NCI-H526 (cell line): ENCODE results near the gene ZNF341.
A peak's percentile ranks its signal among the peaks of the same experiment; 100 is the strongest.

ENCODE experiments used
- DNase-seq, 2 experiments: peaks; one replicate each; lab custom pipeline; 2025; lab: John Stamatoyannopoulos, UW

Gene ZNF341

DNA sequence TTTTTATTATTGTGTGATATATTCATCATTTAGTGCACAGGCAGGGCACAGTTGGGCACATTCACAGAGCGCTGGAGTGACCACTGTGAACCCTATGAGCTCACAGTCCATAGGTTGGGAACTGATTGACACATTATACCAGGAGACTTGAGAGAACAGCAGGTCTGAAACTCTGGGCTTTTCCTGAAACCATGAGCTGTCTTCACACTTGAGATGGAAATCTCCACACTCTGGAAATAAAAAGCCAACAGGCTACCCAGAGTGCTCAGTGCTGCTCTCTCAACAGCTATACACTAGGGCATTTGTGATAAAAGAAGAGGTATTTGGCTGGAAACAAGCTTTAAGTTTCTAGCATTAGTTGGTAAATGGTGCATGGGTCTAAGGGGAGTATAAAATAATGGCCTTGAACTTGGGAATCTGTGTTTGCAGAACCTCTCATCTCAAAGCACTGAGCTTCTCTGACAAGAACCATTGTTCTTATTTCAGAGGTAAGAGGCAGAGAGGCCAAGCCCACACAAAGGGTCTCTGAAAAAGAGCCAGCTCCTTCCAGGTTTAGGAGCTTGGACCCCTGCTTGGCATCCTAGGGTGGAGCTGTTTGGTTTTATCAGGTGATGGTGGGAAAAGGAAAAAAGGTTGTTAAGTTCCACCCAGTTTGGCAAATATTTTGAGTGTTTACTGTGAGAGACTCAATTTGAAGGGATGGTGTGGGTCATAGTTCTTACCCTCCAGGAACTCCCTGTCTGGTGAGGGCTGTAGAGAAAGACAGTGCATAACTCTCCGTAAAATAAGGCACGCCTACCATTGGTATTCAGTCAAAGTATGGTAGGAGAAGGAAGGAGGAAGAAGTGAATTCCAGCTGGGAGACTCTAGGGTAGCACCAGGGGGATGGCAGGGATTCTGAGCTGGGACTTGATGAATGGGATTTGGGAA is 93.8 kb downstream of the ZNF341 start:
- no peak for DNase-seq

GRCh38 chr20:33826270-33826897 is 94.6 kb downstream of the ZNF341 start:
- DNase-seq: no peak

GRCh38 chr20:33827109-33827508 is 95.3 kb downstream of the ZNF341 start:
- no peak for DNase-seq

DNA sequence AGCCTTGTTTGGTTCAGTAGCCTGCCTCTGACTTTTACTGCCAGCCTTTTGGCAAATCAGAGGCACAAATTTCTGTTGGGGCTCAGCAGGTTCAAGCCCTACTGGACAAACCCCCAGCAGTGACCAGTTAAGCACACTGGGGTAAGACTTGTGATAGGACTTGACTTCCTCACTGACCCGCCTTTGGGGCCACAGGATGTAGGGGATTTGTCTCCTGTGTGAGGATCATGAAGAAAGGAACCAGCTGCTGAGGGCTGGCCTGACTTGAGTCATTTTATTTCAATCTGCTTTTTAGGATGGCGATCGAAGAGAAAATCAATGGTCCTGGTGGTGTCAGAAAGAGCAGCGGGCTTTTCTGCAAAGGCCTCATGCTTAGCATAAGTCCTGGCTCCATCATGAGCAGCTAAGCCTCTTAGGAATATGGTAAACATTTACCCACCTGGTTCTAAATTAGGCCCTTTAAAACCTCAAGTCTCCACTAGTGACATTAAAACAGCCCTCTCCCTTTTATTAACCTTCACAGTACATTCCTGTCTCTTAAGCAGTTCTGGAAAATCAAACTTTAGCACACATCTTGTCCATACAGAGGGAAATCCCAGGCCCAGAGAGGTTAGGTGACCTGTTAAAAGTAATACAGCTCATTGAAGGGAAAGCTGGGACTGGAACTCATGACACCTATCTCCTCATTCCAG is 96.0 kb downstream of the ZNF341 start:
- DNase-seq: no peak

GRCh38 chr20:33828326-33828844 is 96.6 kb downstream of the ZNF341 start:
- no peak for DNase-seq

GRCh38 chr20:33828967-33829560 is 97.3 kb downstream of the ZNF341 start:
- DNase-seq: no peak

DNA sequence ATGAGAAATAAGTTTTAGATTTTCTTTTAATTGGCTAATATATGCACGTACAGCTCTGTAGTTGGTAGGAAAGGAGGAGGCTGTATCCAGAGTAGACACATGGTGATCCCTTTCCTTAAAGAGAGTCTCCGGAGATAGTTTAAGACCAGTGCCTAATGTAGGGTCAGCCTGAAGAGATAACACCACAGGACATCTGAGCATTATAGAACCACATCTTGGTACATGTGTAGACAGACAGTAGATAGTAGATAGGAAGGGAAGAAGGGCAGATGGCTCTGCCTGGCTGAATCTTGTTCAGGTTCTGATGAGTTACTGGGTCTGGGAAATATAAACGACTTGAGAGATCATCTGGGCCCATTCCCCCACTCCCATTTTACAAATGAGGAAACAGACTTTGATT is 97.8 kb downstream of the ZNF341 start:
- no peak for DNase-seq

- DNase-seq: no peak
Observed at GRCh38 chr20:33830371-33830770, 98.6 kb downstream of the ZNF341 start.

- DNase-seq: no peak
Observed at GRCh38 chr20:33832103-33832804, 100.5 kb downstream of the ZNF341 start.

DNA sequence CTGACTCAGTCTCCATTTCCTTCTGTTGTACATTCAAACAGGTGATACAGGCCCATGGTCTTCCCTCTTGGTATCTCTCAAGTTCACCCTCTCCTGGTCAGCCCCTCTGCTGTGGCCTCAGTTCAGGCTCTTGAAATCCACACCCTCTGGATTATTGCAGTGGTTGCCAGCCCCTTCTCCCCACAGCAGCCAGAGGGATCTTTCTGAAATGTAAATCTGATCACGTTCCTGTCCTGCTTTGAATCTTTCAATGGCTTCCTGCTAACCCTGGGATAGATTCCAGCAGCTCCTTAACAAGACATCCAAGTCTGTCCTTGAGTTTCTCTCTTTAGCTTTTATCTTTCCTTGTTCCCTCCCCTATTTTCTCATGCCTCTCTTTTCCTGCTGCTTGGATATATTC is 101.5 kb downstream of the ZNF341 start:
- no peak for DNase-seq

DNA sequence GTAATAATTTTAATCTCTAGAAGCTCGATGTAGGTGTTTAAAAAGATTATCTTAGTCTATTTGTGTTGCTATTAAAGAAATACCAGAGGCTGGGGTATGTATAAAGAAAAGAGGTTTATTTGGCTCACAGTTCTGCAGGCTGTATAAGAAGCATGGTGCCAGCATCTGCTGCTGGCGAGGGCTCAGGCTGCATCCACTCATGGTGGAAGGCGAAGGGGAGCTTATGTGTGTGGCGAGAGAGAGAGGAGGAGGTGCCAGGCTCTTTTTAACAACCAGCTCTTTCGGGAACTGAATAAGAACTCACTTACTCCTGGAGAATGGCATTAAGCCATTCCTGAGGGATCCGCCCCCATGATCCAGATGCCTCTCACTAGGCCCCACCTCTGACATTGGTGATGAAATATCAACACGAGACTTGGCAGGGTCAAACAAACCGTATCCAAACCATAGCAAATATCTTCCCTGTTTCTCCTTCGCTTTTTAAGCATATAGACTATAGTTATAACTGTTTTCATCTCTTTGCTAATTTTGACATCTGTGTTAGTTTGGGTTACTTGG is 103.9 kb downstream of the ZNF341 start:
- DNase-seq: no peak

GRCh38 chr20:33836277-33836676 is 104.5 kb downstream of the ZNF341 start:
- DNase-seq: no peak

DNA sequence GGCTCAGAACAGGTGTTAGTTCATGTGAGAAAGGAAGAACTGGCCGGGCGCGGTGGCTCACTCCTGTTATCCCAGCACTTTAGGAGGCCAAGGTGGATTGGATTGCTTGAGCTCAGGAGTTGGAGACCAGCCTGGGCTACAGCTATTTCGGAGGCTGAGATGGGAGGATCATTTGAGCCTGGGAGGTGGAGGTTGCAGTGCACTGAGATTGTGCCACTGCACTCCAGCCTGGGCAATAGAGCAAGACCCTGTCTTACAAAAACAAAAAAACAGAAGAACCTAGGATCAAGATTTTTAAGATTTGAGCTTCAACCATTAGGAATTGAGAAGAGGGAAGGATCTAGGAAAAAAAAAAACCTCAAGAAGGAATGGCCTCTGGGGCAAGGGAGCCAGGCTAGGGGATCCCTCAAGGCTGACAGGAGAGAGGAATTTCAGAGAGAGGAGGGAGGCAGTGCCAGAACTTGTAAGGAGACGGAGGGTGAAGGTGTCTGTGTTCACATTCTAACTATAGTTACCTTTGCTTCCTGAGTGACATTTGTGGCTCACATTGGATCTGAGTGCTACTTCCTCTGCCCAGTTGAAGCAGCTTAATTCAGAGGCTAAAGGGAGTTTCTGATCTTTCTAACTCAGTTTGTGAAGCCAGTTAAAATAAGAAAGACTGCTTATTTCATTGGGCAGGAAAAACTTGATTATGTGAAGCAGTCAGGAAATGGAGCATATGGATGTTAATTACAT is 105.5 kb downstream of the ZNF341 start:
- no peak for DNase-seq

DNA sequence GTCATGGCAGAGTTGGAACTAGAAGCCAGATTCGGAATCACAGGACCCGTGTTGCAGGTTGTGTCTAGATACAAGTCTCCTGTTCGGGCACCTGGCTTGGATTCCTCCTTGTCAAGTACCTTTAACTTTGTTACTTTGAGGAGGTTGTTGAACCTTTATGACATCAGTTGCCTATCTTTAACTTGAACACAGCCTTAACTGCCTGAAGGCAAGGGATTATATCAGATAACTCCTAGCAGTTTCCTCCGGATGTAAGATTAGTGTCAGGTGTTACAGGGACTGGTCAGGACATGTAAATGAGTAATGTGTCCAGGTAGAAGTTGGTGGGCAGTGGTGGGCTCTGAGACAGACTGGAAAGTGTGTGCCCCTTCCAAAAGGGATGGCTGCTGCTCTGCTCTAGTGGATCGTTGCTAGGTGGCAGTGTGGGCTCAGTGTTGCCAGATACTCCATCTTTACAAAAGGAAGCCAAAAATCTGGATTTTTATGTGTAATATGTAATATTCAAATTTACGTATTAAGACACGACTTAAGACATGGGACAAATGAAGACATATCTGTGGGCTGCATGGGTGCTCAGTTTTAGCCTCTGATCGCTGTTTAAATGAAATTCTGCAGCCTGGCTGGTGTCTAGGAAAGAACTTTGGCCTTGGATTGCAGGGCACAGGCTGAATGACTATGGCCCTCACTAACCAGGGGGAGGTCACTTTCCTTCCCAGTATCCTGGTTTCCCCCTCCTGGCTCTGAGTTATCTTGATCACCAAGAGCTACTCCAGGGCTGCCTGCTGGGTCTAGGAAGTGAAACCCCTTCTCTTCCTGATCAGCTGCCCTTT is 106.5 kb downstream of the ZNF341 start:
- DNase-seq: no peak

- no peak for DNase-seq
Observed at GRCh38 chr20:33839591-33839990, 107.8 kb downstream of the ZNF341 start.

- peak in 1 of 2 experiments; percentile 21 for DNase-seq
Observed at GRCh38 chr20:33840160-33840559, 108.4 kb downstream of the ZNF341 start.

GRCh38 chr20:33840759-33841435 is 109.1 kb downstream of the ZNF341 start:
- peak; percentile 52 to 55 for DNase-seq

GRCh38 chr20:33841436-33841799 is 109.6 kb downstream of the ZNF341 start:
- no peak for DNase-seq
